Measurements from ENCODE around the gene TMEM147. TPM values are rescaled to one million over a fixed set of nuclear protein-coding genes. Genes with fewer than 3 reads are reported as not detected.

TMEM147 gene
- total and polyA plus RNA-seq, 2 of the 13 experiments (the other 11 are each of a cell fraction or from before 2014, with no cell fraction given): 141 to 176 TPM

DNA sequence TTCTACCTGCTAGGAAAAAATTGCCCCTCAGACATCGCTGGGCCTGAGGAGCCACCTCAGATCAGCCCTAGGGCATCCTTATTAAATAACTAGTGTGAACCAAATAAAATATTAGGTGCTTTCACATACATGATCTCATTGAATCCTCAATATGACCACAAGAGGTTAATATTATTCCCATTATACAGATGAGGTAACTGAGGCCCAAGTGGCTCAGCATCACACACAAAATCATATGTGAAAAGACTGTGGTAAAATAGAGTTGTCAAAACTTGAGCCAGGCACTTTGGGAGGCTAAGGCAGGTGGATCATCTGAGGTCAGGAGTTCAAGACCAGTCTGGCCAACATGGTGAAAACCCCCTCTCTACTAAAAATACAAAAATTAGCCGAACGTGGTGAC, 29.1 kb upstream of the TMEM147 start:
- 83% methylated on average over 3 of the region's 3 CpGs for WGBS (ENCODE audit: low lambda C conversion rate)
- CTCF ChIA-PET (ENCODE audit: low intra/inter-chr PET ratio, low total read pairs): no interaction called here
- BruUV-seq (replicated peaks): no TSS peak
- no peak overlapping the region for H3K9ac ChIP-seq (ENCODE audit: insufficient read depth, low read depth, low read length)
- intact Hi-C loops (cut with micrococcal nuclease; ENCODE audit: unreplicated experiment) (no loop called here), in situ Hi-C loops (cut with HindIII; ENCODE audit: extremely low pct_ligation_motif_present, low pct_unique_long_range_greater_than_20kb) (no loop called here)
- TF ChIP-seq ISX (CRISPR knock-in tag; conservative IDR thresholded peaks at IDR 0.05): no peak
- no peak for TF ChIP-seq MED13 (CRISPR knock-in tag; IDR thresholded peaks at IDR 0.05)
- TF ChIP-seq ZNF629 (CRISPR knock-in tag; conservative IDR thresholded peaks at IDR 0.05): peak; percentile 80
- POLR2A ChIA-PET: no interaction called here
- no peak overlapping the region for H3K4me3 ChIP-seq (replicated peaks in 1 of 3; ENCODE audit: insufficient read depth in 1 of 3, low read depth in 2 of 3, low read length in 3 of 3)
- no peak overlapping the region for H2AFZ ChIP-seq (ENCODE audit: low read length)
- H3K4me1 ChIP-seq (ENCODE audit: insufficient read depth, low read length): peaks cover 18% of the 10 kb centered on the region
- FAIRE-seq (no peak), DNase-seq (ENCODE audit: low spot score) (no peak), ATAC-seq (no peak)
- H3K27me3 ChIP-seq (ENCODE audit: control insufficient read depth in 1 of 2, insufficient read depth in 2 of 2, low read length in 2 of 2): peaks cover 1 to 38% of the 10 kb centered on the region in 2 experiments; a peak in 4 of 5 replicates
- H3K4me2 ChIP-seq (ENCODE audit: low read depth, low read length): no peak overlapping the region
- H3K36me3 ChIP-seq (replicated peaks in 1 of 2; ENCODE audit: control insufficient read depth in 1 of 2, insufficient read depth in 2 of 2, low read length in 2 of 2): no peaks in the 10 kb centered on the region
- no peaks in the 10 kb centered on the region for H3K79me2 ChIP-seq (ENCODE audit: insufficient read depth, low read length)
- H3K27ac ChIP-seq (ENCODE audit: extremely low read length, insufficient read depth, low read length): no peak overlapping the region
- H3K9me3 ChIP-seq (ENCODE audit: low read length): no peaks in the 10 kb centered on the region
- no peaks in the 10 kb centered on the region for H4K20me1 ChIP-seq (ENCODE audit: insufficient read depth, low read length)

DNA sequence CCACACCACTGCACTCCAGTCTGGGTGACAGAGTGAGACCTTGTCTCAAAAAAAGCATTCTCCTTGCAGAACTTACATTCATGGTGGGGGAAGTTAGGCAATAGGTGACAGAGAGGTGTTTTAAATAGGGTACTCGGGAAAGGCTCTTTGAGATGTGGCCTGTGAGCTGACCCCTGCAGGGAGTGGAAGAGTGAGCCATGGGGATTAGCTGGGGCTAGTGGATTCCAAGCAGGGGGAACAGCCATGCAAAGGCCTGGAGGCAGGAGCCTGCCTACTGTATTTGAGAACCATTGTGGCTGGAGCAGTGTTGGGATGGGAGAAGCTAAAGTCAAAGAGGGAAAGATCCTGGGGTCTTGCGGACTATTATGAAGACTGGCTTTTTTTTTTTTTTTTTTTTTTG, 28.1 kb upstream of the TMEM147 start:
- no peak for FAIRE-seq
- Histone ChIP-seq H3K9me3 (ENCODE audit: low read length) (no peaks in the 10 kb centered on the region), H3K4me3 (replicated peaks in 1 of 3; ENCODE audit: insufficient read depth in 1 of 3, low read depth in 2 of 3, low read length in 3 of 3) (no peak overlapping the region), H3K27ac (ENCODE audit: extremely low read length, insufficient read depth, low read length) (no peak overlapping the region), H3K36me3 (replicated peaks in 1 of 2; ENCODE audit: control insufficient read depth in 1 of 2, insufficient read depth in 2 of 2, low read length in 2 of 2) (no peaks in the 10 kb centered on the region), H3K4me2 (ENCODE audit: low read depth, low read length) (no peak overlapping the region), H4K20me1 (ENCODE audit: insufficient read depth, low read length) (no peaks in the 10 kb centered on the region), H3K9ac (ENCODE audit: insufficient read depth, low read depth, low read length) (no peak overlapping the region), H2AFZ (ENCODE audit: low read length) (no peak overlapping the region), H3K27me3 (ENCODE audit: control insufficient read depth in 1 of 2, insufficient read depth in 2 of 2, low read length in 2 of 2) (peaks cover 0 to 32% of the 10 kb centered on the region in 2 experiments; a peak in 4 of 5 replicates), H3K4me1 (ENCODE audit: insufficient read depth, low read length) (peaks cover 18% of the 10 kb centered on the region), H3K79me2 (ENCODE audit: insufficient read depth, low read length) (no peaks in the 10 kb centered on the region)
- no TSS peak for BruUV-seq (replicated peaks)
- DNase-seq (ENCODE audit: low spot score): no peak
- intact Hi-C loops (cut with micrococcal nuclease; ENCODE audit: unreplicated experiment): no loop called here
- ChIA-PET POLR2A (no interaction called here), CTCF (ENCODE audit: low intra/inter-chr PET ratio, low total read pairs) (no interaction called here)
- TF ChIP-seq ZNF331 (CRISPR knock-in tag; IDR thresholded peaks at IDR 0.05) (no peak), ZNF256 (CRISPR knock-in tag; conservative IDR thresholded peaks at IDR 0.05) (no peak), TSC22D2 (CRISPR knock-in tag; IDR thresholded peaks at IDR 0.05; ENCODE audit: borderline replicate concordance) (no peak), AGO2 (optimal IDR thresholded peaks at IDR 0.05; ENCODE audit: low read depth, low read length) (no peak), ARID2 (CRISPR knock-in tag; IDR thresholded peaks at IDR 0.05; ENCODE audit: borderline replicate concordance) (no peak), KAT7 (CRISPR knock-in tag; IDR thresholded peaks at IDR 0.05; ENCODE audit: borderline replicate concordance) (no peak), NONO (IDR thresholded peaks at IDR 0.05) (no peak), NONO (CRISPR knock-in tag; conservative IDR thresholded peaks at IDR 0.05) (no peak), IKZF4 (CRISPR knock-in tag; IDR thresholded peaks at IDR 0.05; ENCODE audit: borderline replicate concordance, low read depth, not compliant biosample characterization) (no peak), NFATC3 (CRISPR knock-in tag; IDR thresholded peaks at IDR 0.05) (no peak), TAF1 (CRISPR knock-in tag; IDR thresholded peaks at IDR 0.05) (no peak), SNAPC2 (CRISPR knock-in tag; IDR thresholded peaks at IDR 0.05) (no peak)
- TF ChIP-seq, protein P1, sequence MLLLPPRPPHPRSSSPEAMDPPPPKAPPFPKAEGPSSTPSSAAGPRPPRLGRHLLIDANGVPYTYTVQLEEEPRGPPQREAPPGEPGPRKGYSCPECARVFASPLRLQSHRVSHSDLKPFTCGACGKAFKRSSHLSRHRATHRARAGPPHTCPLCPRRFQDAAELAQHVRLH (CRISPR knock-in tag; IDR thresholded peaks at IDR 0.05; ENCODE audit: borderline replicate concordance, low read depth): no peak
- in situ Hi-C loops (cut with HindIII; ENCODE audit: extremely low pct_ligation_motif_present, low pct_unique_long_range_greater_than_20kb): no loop called here
- no peak for ATAC-seq
- 45% methylated on average over 2 of the region's 2 CpGs for WGBS (ENCODE audit: low lambda C conversion rate)

Measured in HepG2 (cell line).